Medulla oblongata (tissue), 1 donor: ENCODE data around the gene ATP8A2.
"Not testable (repeated sequence)": the region's sequence is repeated elsewhere in the genome, so short reads cannot be mapped to it uniquely, and the experiment has no call there.

ENCODE experiments used
- DNase-seq: peaks from one replicate; pipeline ENCODE4 v3.0.0-alpha.2; 2015; ENCODE audit errors: extremely low spot score

Gene ATP8A2

GRCh38 chr13:25541434-25542123 lies 169.8 kb downstream of the ATP8A2 start:
- DNase-seq, result no peak

- not testable (repeated sequence) for DNase-seq
Measured at GRCh38 chr13:25548991-25549390, 177.2 kb downstream of the ATP8A2 start.

GRCh38 chr13:25561812-25562211 lies 190.0 kb downstream of the ATP8A2 start:
- no peak for DNase-seq

GRCh38 chr13:25570185-25570584 lies 198.4 kb downstream of the ATP8A2 start:
- no peak for DNase-seq

GRCh38 chr13:25571237-25571636 lies 199.5 kb downstream of the ATP8A2 start:
- no peak for DNase-seq

- not testable (repeated sequence) for DNase-seq
Measured at GRCh38 chr13:25572171-25572570, 200.4 kb downstream of the ATP8A2 start.

- peak; percentile 98 for DNase-seq
Measured at GRCh38 chr13:25574437-25575411, 202.9 kb downstream of the ATP8A2 start.

- DNase-seq, result no peak
Measured at GRCh38 chr13:25575562-25575961, 203.8 kb downstream of the ATP8A2 start.

- no peak for DNase-seq
Measured at GRCh38 chr13:25578526-25578925, 206.8 kb downstream of the ATP8A2 start.

GRCh38 chr13:25579221-25579620 lies 207.4 kb downstream of the ATP8A2 start:
- no peak for DNase-seq

GRCh38 chr13:25581351-25581750 lies 209.6 kb downstream of the ATP8A2 start:
- DNase-seq, result no peak

GRCh38 chr13:25584087-25584486 lies 212.3 kb downstream of the ATP8A2 start:
- no peak for DNase-seq

GRCh38 chr13:25585000-25585399 lies 213.2 kb downstream of the ATP8A2 start:
- no peak for DNase-seq

- DNase-seq, result no peak
Measured at GRCh38 chr13:25587326-25587980, 215.7 kb downstream of the ATP8A2 start.

GRCh38 chr13:25588336-25589060 lies 216.7 kb downstream of the ATP8A2 start:
- no peak for DNase-seq

- DNase-seq, result no peak
Measured at GRCh38 chr13:25598421-25598820, 226.6 kb downstream of the ATP8A2 start.

- no peak for DNase-seq
Measured at GRCh38 chr13:25602176-25602575, 230.4 kb downstream of the ATP8A2 start.

- no peak for DNase-seq
Measured at GRCh38 chr13:25604106-25604505, 232.3 kb downstream of the ATP8A2 start.

- no peak for DNase-seq
Measured at GRCh38 chr13:25607096-25607495, 235.3 kb downstream of the ATP8A2 start.

GRCh38 chr13:25608181-25608580 lies 236.4 kb downstream of the ATP8A2 start:
- no peak for DNase-seq

- DNase-seq, result no peak
Measured at GRCh38 chr13:25616674-25617073, 244.9 kb downstream of the ATP8A2 start.

- DNase-seq, result no peak
Measured at GRCh38 chr13:25619897-25620296, 248.1 kb downstream of the ATP8A2 start.
